ENCODE results near the gene BOC.

Gene BOC

GRCh38 chr3:113272385-113272779 lies 61.0 kb downstream of the BOC start:
- DNase-seq, result no peak

GRCh38 chr3:113273011-113273410 lies 61.7 kb downstream of the BOC start:
- no peak for DNase-seq

GRCh38 chr3:113273604-113274378 lies 62.4 kb downstream of the BOC start:
- no peak for DNase-seq

GRCh38 chr3:113274425-113275257 lies 63.3 kb downstream of the BOC start:
- DNase-seq, result peak in 1 of 2 experiments; percentile 13

- no peak for DNase-seq
Observed at GRCh38 chr3:113275258-113275556, 63.9 kb downstream of the BOC start.

- no peak for DNase-seq
Observed at GRCh38 chr3:113275583-113275928, 64.2 kb downstream of the BOC start.

GRCh38 chr3:113275929-113276750 lies 64.8 kb downstream of the BOC start:
- peak; percentile 18 to 41 for DNase-seq

GRCh38 chr3:113276751-113277080 lies 65.4 kb downstream of the BOC start:
- no peak for DNase-seq

- no peak for DNase-seq
Observed at GRCh38 chr3:113277414-113277813, 66.1 kb downstream of the BOC start.

GRCh38 chr3:113277941-113278598 lies 66.7 kb downstream of the BOC start:
- DNase-seq, result no peak

GRCh38 chr3:113278599-113278955 lies 67.2 kb downstream of the BOC start:
- DNase-seq, result no peak

GRCh38 chr3:113279686-113280085 lies 68.3 kb downstream of the BOC start:
- DNase-seq, result no peak

- DNase-seq, result no peak
Observed at GRCh38 chr3:113283306-113283705, 71.9 kb downstream of the BOC start.

- DNase-seq, result no peak
Observed at GRCh38 chr3:113284453-113285050, 73.2 kb downstream of the BOC start.

GRCh38 chr3:113285226-113285625 lies 73.9 kb downstream of the BOC start:
- DNase-seq, result no peak

- DNase-seq, result no peak
Observed at GRCh38 chr3:113285741-113286140, 74.4 kb downstream of the BOC start.

GRCh38 chr3:113286524-113286923 lies 75.2 kb downstream of the BOC start:
- no peak for DNase-seq

- no peak for DNase-seq
Observed at GRCh38 chr3:113287111-113287802, 75.9 kb downstream of the BOC start.

GRCh38 chr3:113287803-113288648 lies 76.7 kb downstream of the BOC start:
- DNase-seq, result peak; percentile 79 to 80

- DNase-seq, result no peak
Observed at GRCh38 chr3:113288881-113289280, 77.5 kb downstream of the BOC start.

GRCh38 chr3:113291572-113291971 lies 80.2 kb downstream of the BOC start:
- DNase-seq, result no peak
